GM23338 (cell line): ENCODE data around the gene BCR. TPM values are rescaled to one million over a fixed set of nuclear protein-coding genes. Genes with fewer than 3 reads are reported as not detected.

Experiments used
- ATAC-seq: fragments of 200-7000 bp; cut with Tn5 transposase; 3 replicates; pipeline ENCODE4 v1.9.1; 2020
- DNase-seq: peaks from one replicate; pipeline ENCODE4 v3.0.0-alpha.2; 2015; ENCODE audit warnings: low spot score
- H2AFZ ChIP-seq: fragments of 200-600 bp; sonication (generic); 2 replicates; pipeline ENCODE4 v1.8.0; 2016; ENCODE audit warnings: antibody characterized with exemption, mild to moderate bottlenecking, moderate library complexity
- H3F3A ChIP-seq: fragments of 200-600 bp; sonication (generic); replicated peaks from 2 replicates; pipeline ENCODE4 v1.8.0; 2017; ENCODE audit warnings: antibody characterized with exemption, mixed run types, low read depth
- H3K27ac ChIP-seq: fragments of 200-600 bp; sonication (generic); 2 replicates; pipeline ENCODE4 v1.6.1; 2016; ENCODE audit warnings: low read depth
- H3K27me3 ChIP-seq: fragments of 200-600 bp; sonication (generic); 2 replicates; pipeline ENCODE4 v1.8.0; 2016; ENCODE audit warnings: mild to moderate bottlenecking, mixed run types, moderate library complexity; ENCODE audit not compliant: insufficient read depth
- H3K36me3 ChIP-seq: fragments of 200-600 bp; sonication (generic); 2 replicates; pipeline ENCODE4 v1.8.0; 2016; ENCODE audit warnings: mild to moderate bottlenecking; ENCODE audit not compliant: insufficient read depth
- H3K4me1 ChIP-seq: fragments of 200-600 bp; sonication (generic); 2 replicates; pipeline ENCODE4 v1.8.0; 2016; ENCODE audit warnings: mild to moderate bottlenecking, moderate library complexity; ENCODE audit not compliant: insufficient read depth
- H3K4me2 ChIP-seq: fragments of 200-600 bp; sonication (generic); 2 replicates; pipeline ENCODE4 v1.7.1; 2017; ENCODE audit warnings: mixed run types
- H3K4me3 ChIP-seq: fragments of 200-600 bp; sonication (generic); 2 replicates; pipeline ENCODE4 v1.6.1; 2016; ENCODE audit warnings: mixed run types
- H3K79me2 ChIP-seq: fragments of 200-600 bp; sonication (generic); replicated peaks from 2 replicates; pipeline ENCODE4 v1.8.0; 2017; ENCODE audit warnings: mild to moderate bottlenecking; ENCODE audit not compliant: insufficient read depth
- H3K9me2 ChIP-seq: fragments of 200-600 bp; sonication (generic); 2 replicates; pipeline ENCODE4 v1.8.0; 2017; ENCODE audit not compliant: insufficient read depth
- H4K20me1 ChIP-seq: fragments of 200-600 bp; sonication (generic); replicated peaks from 2 replicates; pipeline ENCODE4 v1.8.0; 2017; ENCODE audit warnings: mild to moderate bottlenecking; ENCODE audit not compliant: insufficient read depth
- H3K27ac Mint-ChIP-seq: 2 replicates; pipeline ENCODE4 v1.8.0; 2020; ENCODE audit warnings: inconsistent platforms, mild to moderate bottlenecking, moderate library complexity, mixed read lengths
- H3K27me3 Mint-ChIP-seq: 3 replicates; pipeline ENCODE4 v1.8.0; 2022; ENCODE audit warnings: low read depth, mild to moderate bottlenecking, moderate library complexity, mixed read lengths, inconsistent platforms; ENCODE audit not compliant: insufficient read depth, poor library complexity
- H3K36me3 Mint-ChIP-seq: 3 replicates; pipeline ENCODE4 v1.8.0; 2021; ENCODE audit warnings: low read depth, mild to moderate bottlenecking, inconsistent platforms, moderate library complexity, mixed read lengths
- H3K4me1 Mint-ChIP-seq: 3 replicates; pipeline ENCODE4 v1.8.0; 2020; ENCODE audit warnings: mild to moderate bottlenecking, inconsistent platforms, mixed read lengths
- H3K4me3 Mint-ChIP-seq: 3 replicates; pipeline ENCODE4 v1.8.0; 2021; ENCODE audit warnings: moderate library complexity, mild to moderate bottlenecking, inconsistent platforms, mixed read lengths
- H3K9me3 Mint-ChIP-seq: 3 replicates; pipeline ENCODE4 v1.8.0; 2020; ENCODE audit warnings: moderate library complexity, mild to moderate bottlenecking, inconsistent platforms, mixed read lengths
- EZH2 ChIP-seq: fragments of 200-600 bp; sonication (generic); IDR thresholded peaks from one replicate; pipeline ENCODE4 v1.8.0; 2017; ENCODE audit warnings: antibody characterized with exemption, mild to moderate bottlenecking, low read depth; ENCODE audit not compliant: unreplicated experiment
- JUNB ChIP-seq: IDR thresholded peaks from one replicate; pipeline ENCODE4 v1.6.1; 2016; ENCODE audit warnings: antibody characterized with exemption; ENCODE audit not compliant: unreplicated experiment
- STAT1 ChIP-seq: IDR thresholded peaks from one replicate; pipeline ENCODE4 v1.6.1; 2016; ENCODE audit warnings: antibody characterized with exemption; ENCODE audit not compliant: unreplicated experiment
- ZNF331 ChIP-seq: fragments of 250-450 bp; sonication (Bioruptor Pico); IDR thresholded peaks from 2 replicates; pipeline ENCODE4 v1.5.0; 2020; ENCODE audit warnings: low read depth, mild to moderate bottlenecking, moderate library complexity
- ZNF462 ChIP-seq: fragments of 250-450 bp; sonication (Bioruptor Pico); IDR thresholded peaks from 2 replicates; pipeline ENCODE4 v1.5.0; 2020; ENCODE audit warnings: mild to moderate bottlenecking, moderate library complexity
- polyA plus RNA-seq: library from polyadenylated mRNA; unstranded; fragments of >200 nt; fragmentation: Nextera tagmentation; extraction: Ambion mirVana; gene quantifications from 2 replicates; pipeline ENCODE4 v1.2.1, GENCODE V29; 2016
- total RNA-seq: library from RNA; depleted of rRNA; stranded (reverse); fragments of >200 nt; shearing (Covaris generic); gene quantifications from 2 replicates; pipeline ENCODE4 v1.2.3, GENCODE V29; 2014
- TF ChIP-seq, protein P1 (sequence below): IDR thresholded peaks from one replicate; pipeline ENCODE4 v1.6.1; 2018; ENCODE audit warnings: antibody characterized with exemption; ENCODE audit not compliant: unreplicated experiment

The BCR gene
- total and polyA plus RNA-seq, 2 experiments from 2014 or later: 17.7 to 121 TPM

DNA sequence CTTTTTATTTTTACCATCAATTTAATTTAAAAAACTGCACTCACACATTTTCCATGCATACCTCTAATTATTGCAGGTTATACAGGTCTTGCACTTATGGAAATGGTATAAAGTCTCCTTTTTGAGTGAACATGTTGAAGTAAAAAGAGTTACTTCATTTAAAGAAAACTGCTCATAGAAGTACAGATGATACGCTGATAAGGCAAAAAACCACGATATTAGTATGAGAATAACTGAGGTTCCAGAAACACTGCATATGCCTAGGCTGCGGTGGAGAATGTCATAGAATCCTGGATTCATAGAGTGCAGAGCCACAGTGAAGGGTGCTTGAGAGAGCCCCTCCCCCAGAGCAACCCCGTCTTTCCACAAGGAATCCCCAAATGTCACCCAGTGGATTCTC lies 175.8 kb downstream of the BCR start (continued):
- no peak for TF ChIP-seq ZNF462 (CRISPR knock-in tag)
- no peak for TF ChIP-seq ZNF331 (CRISPR knock-in tag)
- no peak for TF ChIP-seq JUNB

DNA sequence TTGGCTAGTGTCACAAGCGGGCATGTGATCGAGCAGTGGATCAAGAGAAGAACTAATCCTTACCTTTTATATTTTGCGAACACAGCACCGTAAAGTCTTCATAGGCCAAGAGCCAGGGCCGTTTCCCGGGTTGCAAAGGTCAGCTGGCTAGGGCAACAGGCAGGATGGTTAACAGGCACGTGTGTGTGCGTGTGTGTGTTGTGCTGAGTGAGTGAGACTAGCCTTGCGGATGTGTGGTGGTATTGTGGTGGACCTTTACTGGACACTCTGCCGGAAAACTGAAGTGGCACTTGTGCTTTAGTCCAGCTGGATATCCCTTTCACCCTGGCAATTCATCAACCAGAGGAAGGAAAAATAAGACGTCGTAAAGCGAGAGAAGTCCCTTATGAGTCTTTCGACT lies 176.7 kb downstream of the BCR start:
- Mint-ChIP-seq H3K27ac (no peak overlapping the region), H3K27me3 (peaks cover 34% of the 10 kb centered on the region), H3K36me3 (no peaks in the 10 kb centered on the region), H3K4me1 (no peaks in the 10 kb centered on the region), H3K9me3 (no peaks in the 10 kb centered on the region), H3K4me3 (no peak overlapping the region)
- H3K79me2 ChIP-seq: no peaks in the 10 kb centered on the region
- no peak overlapping the region for H3K4me3 ChIP-seq
- H3K27me3 ChIP-seq: peaks cover 95% of the 10 kb centered on the region
- DNase-seq (no peak), ATAC-seq (no peak)
- no peaks in the 10 kb centered on the region for H3F3A ChIP-seq
- H3K27ac ChIP-seq: no peak overlapping the region
- H3K9me2 ChIP-seq: no peaks in the 10 kb centered on the region
- no peaks in the 10 kb centered on the region for H3K4me1 ChIP-seq
- H3K4me2 ChIP-seq: no peak overlapping the region
- no peaks in the 10 kb centered on the region for H4K20me1 ChIP-seq
- H3K36me3 ChIP-seq: no peaks in the 10 kb centered on the region
- H2AFZ ChIP-seq: no peak overlapping the region
- TF ChIP-seq, protein P1, sequence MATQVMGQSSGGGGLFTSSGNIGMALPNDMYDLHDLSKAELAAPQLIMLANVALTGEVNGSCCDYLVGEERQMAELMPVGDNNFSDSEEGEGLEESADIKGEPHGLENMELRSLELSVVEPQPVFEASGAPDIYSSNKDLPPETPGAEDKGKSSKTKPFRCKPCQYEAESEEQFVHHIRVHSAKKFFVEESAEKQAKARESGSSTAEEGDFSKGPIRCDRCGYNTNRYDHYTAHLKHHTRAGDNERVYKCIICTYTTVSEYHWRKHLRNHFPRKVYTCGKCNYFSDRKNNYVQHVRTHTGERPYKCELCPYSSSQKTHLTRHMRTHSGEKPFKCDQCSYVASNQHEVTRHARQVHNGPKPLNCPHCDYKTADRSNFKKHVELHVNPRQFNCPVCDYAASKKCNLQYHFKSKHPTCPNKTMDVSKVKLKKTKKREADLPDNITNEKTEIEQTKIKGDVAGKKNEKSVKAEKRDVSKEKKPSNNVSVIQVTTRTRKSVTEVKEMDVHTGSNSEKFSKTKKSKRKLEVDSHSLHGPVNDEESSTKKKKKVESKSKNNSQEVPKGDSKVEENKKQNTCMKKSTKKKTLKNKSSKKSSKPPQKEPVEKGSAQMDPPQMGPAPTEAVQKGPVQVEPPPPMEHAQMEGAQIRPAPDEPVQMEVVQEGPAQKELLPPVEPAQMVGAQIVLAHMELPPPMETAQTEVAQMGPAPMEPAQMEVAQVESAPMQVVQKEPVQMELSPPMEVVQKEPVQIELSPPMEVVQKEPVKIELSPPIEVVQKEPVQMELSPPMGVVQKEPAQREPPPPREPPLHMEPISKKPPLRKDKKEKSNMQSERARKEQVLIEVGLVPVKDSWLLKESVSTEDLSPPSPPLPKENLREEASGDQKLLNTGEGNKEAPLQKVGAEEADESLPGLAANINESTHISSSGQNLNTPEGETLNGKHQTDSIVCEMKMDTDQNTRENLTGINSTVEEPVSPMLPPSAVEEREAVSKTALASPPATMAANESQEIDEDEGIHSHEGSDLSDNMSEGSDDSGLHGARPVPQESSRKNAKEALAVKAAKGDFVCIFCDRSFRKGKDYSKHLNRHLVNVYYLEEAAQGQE: no peak
- no peak for TF ChIP-seq STAT1
- TF ChIP-seq EZH2: no peak
- TF ChIP-seq ZNF462 (CRISPR knock-in tag): no peak
- no peak for TF ChIP-seq ZNF331 (CRISPR knock-in tag)
